KMS-11 (cell line): ENCODE measurements around the gene LSS.
"Not testable (repeated sequence)": the region's sequence is repeated elsewhere in the genome, so short reads cannot be mapped to it uniquely, and the experiment has no call there.

Experiments
- H2AFZ ChIP-seq: fragments of 200-600 bp; sonication (generic); 2 replicates; pipeline ENCODE4 v1.6.1; 2016; ENCODE audit warnings: antibody characterized with exemption, mixed run types, low read depth
- H3K27ac ChIP-seq: fragments of 200-600 bp; sonication (generic); 2 replicates; pipeline ENCODE4 v1.6.1; 2016; ENCODE audit warnings: mild to moderate bottlenecking, mixed run types
- H3K27me3 ChIP-seq: fragments of 200-600 bp; sonication (generic); 2 replicates; pipeline ENCODE4 v1.6.1; 2017; ENCODE audit warnings: mild to moderate bottlenecking, low read depth, mixed run types, moderate library complexity; ENCODE audit not compliant: insufficient read depth
- H3K36me3 ChIP-seq: fragments of 200-600 bp; sonication (generic); 2 replicates; pipeline ENCODE4 v1.6.1; 2017; ENCODE audit warnings: mild to moderate bottlenecking, mixed run types; ENCODE audit not compliant: insufficient read depth
- H3K4me1 ChIP-seq: fragments of 200-600 bp; sonication (generic); 2 replicates; pipeline ENCODE4 v1.6.1; 2016; ENCODE audit warnings: mild to moderate bottlenecking, low read depth, mixed run types; ENCODE audit not compliant: poor library complexity, severe bottlenecking
- H3K4me2 ChIP-seq: fragments of 200-600 bp; sonication (generic); 2 replicates; pipeline ENCODE4 v1.7.0; 2016; ENCODE audit warnings: mild to moderate bottlenecking, mixed run types
- H3K4me3 ChIP-seq: fragments of 200-600 bp; sonication (generic); IDR thresholded peaks from 2 replicates; pipeline ENCODE4 v1.6.1; 2017; ENCODE audit warnings: low read depth, low read length, mixed read lengths; ENCODE audit not compliant: insufficient read depth
- H3K79me2 ChIP-seq: fragments of 200-600 bp; sonication (generic); 2 replicates; pipeline ENCODE4 v1.6.1; 2016; ENCODE audit warnings: low read depth, mixed run types; ENCODE audit not compliant: insufficient read depth
- H3K9ac ChIP-seq: fragments of 200-600 bp; sonication (generic); 2 replicates; pipeline ENCODE4 v1.6.1; 2016; ENCODE audit warnings: mild to moderate bottlenecking, mixed run types
- H4K20me1 ChIP-seq: fragments of 200-600 bp; sonication (generic); 2 replicates; pipeline ENCODE4 v1.6.1; 2016; ENCODE audit warnings: mild to moderate bottlenecking, mixed run types; ENCODE audit not compliant: insufficient read depth
- TF ChIP-seq, protein P1 (sequence below): fragments of 200-600 bp; sonication (generic); conservative IDR thresholded peaks from 2 replicates; pipeline ENCODE4 v1.6.1; 2017; ENCODE audit warnings: low read depth, mild to moderate bottlenecking, antibody characterized with exemption, low read length, moderate library complexity, mixed read lengths

Gene LSS

DNA sequence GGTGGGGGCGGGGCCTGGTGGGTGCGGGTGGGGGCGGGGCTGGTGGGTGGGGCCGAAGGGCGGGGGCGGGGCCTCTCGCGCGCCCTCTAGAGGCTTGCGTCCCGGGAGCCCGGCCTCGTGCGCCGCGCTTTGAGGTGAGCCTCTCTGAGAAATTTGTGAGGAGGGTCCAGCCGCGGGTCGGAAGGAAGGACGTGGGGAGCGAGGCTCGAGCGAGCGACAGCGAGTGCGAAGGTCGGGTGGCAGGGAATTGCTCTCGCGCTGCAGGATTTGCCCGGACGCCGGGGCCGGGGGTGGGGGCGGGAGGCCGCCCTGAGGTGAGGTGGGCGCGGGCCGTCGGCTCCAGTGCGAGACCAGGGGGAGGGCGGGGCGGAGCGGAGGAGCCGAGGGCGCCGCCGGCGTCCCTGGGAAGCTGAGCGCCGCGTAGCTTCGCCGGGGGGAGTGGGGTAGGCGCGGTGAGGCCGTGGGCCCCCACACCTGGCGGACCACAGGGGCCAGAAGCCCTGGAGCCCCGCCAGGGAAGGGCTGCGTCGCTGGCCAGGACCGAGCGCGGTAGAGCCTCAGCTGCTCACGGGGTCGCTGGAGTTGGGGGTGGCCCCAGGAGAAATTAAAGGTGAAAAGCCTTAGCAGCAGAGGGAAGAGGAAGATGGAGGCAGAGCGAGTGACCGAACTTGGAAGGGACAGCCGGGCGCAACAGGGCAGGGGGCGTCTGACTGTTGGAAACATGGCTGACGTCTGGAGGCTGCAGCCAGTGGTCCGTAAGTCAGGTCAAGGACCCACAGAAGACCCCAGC is 754 bp upstream of the LSS start:
- Histone ChIP-seq H3K79me2 (peaks cover 68% of the 10 kb centered on the region), H3K4me1 (peaks cover 43% of the 10 kb centered on the region), H3K27ac (peak overlapping the region; percentile 78), H4K20me1 (0 out of 2 replicates have a peak, but pooled peaks cover 15% of the 10 kb centered on the region), H3K4me2 (peak overlapping the region; percentile 67), H2AFZ (peak overlapping the region; percentile 80), H3K4me3 (no peak overlapping the region), H3K27me3 (no peaks in the 10 kb centered on the region), H3K36me3 (no peaks in the 10 kb centered on the region), H3K9ac (peak overlapping the region; percentile 94)
- TF ChIP-seq, protein P1, sequence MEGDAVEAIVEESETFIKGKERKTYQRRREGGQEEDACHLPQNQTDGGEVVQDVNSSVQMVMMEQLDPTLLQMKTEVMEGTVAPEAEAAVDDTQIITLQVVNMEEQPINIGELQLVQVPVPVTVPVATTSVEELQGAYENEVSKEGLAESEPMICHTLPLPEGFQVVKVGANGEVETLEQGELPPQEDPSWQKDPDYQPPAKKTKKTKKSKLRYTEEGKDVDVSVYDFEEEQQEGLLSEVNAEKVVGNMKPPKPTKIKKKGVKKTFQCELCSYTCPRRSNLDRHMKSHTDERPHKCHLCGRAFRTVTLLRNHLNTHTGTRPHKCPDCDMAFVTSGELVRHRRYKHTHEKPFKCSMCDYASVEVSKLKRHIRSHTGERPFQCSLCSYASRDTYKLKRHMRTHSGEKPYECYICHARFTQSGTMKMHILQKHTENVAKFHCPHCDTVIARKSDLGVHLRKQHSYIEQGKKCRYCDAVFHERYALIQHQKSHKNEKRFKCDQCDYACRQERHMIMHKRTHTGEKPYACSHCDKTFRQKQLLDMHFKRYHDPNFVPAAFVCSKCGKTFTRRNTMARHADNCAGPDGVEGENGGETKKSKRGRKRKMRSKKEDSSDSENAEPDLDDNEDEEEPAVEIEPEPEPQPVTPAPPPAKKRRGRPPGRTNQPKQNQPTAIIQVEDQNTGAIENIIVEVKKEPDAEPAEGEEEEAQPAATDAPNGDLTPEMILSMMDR, result peak; percentile 47

DNA sequence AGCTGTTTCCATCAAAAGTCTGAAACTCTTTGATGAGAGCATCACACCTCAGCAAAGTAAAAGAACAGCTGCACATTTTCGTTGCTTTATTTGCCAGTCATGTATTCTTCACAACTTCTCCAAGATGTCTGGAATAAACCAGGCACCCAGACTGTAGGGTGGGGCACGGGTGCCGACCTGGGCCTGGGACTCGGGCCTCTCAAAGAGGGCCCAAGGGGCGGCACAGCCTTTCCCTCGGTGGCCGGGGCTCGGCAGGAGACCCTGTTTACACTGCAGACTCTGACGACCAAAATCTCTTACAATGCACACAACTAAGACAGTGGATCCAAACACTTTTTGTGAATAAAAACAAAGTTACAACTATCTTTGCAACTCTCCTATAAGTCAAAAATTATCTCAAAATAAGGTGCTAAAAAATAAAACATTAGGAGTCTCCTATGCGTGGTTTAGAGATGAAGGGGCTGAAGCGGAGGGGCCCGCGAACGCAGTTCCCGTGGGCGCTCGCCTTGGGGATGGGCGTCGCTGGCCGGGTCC is 696 bp downstream of the LSS start:
- Histone ChIP-seq H4K20me1 (0 out of 2 replicates have a peak, but pooled peaks cover 15% of the 10 kb centered on the region), H3K4me2 (peak overlapping the region; percentile 80), H3K79me2 (peaks cover 82% of the 10 kb centered on the region), H3K9ac (peak overlapping the region; percentile 62; the same call in 1 of the 2 replicates), H2AFZ (peak overlapping the region; percentile 36; the same call in 1 of the 2 replicates), H3K4me1 (peaks cover 43% of the 10 kb centered on the region), H3K27me3 (no peaks in the 10 kb centered on the region), H3K27ac (peak overlapping the region; percentile 39), H3K36me3 (no peaks in the 10 kb centered on the region; the same call in 1 of the 2 replicates), H3K4me3 (no peak overlapping the region)
- TF ChIP-seq, protein P1, result no peak

DNA sequence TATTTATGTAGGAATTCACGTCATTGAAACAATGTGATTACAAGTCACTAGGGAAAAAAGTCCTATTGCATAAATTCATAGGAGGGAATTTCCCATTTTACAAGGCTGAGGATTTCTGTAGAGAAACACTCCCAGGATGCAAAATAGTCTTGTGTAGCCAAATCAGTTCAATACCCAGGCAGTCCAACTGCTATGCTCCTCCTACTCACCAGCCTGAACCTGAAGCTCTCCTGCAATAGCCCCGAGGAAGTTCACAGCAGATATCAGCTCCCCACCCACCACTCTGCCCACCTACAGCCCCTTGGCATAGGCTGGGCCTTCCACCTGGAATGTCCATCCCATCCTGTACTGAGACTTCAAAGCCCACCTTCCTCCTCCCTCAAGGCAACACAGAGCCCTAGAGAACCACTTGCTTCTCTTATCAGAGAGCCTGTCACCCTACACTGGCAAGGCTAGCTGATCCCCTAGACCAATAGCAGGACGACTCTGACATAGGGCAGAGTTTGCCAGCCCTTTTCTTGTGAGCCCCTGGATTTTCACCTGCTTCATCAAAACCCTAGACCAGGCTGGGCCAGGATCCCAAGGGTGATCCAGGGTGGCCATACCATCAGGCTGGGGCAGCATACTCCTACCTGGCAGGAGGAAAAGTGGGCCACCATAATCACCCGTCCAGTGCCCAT is 1.5 kb downstream of the LSS start:
- TF ChIP-seq, protein P1, result no peak
- Histone ChIP-seq H3K4me3 (no peak overlapping the region), H2AFZ (no peak overlapping the region), H3K36me3 (peaks cover 4% of the 10 kb centered on the region; the same call in 1 of the 2 replicates), H3K4me2 (peak overlapping the region; percentile 80), H4K20me1 (0 out of 2 replicates have a peak, but pooled peaks cover 15% of the 10 kb centered on the region), H3K79me2 (peaks cover 90% of the 10 kb centered on the region), H3K9ac (peak overlapping the region; percentile 62; the same call in 1 of the 2 replicates), H3K27me3 (no peaks in the 10 kb centered on the region), H3K4me1 (peaks cover 43% of the 10 kb centered on the region), H3K27ac (peak overlapping the region; percentile 4; the same call in 1 of the 2 replicates)

DNA sequence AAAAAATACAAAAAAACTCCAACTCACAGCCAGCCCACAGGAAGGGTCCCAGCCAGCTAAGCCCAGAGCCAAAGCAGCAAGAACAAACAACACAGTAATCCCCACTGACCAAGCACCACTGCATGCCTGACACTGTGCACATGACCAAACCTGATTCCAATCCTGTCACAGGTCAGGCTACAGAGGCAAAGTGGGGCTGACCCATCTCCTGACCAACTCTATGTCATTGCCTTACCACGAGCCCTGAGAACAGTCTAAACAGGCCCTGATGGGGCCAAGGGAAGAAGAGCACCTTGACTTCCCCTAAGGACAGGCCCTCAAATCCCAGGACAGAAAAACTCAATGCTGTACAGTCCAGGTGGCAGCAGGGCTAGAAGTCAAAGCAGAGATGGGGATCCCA is 2.4 kb downstream of the LSS start:
- Histone ChIP-seq H3K27ac (peak overlapping the region; percentile 4; the same call in 1 of the 2 replicates), H3K36me3 (peaks cover 4% of the 10 kb centered on the region; the same call in 1 of the 2 replicates), H3K79me2 (peaks cover 83% of the 10 kb centered on the region), H4K20me1 (0 out of 2 replicates have a peak, but pooled peaks cover 15% of the 10 kb centered on the region), H3K4me3 (no peak overlapping the region), H2AFZ (no peak overlapping the region), H3K9ac (no peak overlapping the region), H3K4me1 (peaks cover 34% of the 10 kb centered on the region), H3K4me2 (peak overlapping the region; percentile 80), H3K27me3 (no peaks in the 10 kb centered on the region)
- TF ChIP-seq, protein P1, result no peak

DNA sequence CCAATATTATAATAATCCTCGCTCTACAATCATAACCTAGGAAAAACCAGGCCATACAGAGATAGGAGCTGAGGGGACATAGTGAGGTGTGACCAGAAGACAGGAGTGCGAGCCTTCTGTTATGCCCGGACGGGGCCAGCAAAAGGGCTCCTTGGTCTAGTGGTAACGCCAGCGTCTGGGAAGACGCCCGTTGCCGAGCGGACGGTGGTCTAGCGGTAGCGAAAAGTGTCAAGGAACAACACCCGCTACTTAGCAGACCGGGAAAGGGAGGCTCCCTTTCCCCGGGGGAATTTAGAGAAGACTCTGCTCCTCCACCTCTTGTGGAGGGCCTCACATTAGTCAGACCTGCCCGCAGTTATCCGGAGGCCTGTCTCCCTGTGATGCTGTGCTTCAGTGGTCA is 4.9 kb downstream of the LSS start:
- H4K20me1 ChIP-seq, result 0 out of 2 replicates have a peak, but pooled peaks cover 15% of the 10 kb centered on the region
- not testable (repeated sequence) for H3K4me3 ChIP-seq, H2AFZ ChIP-seq, H3K36me3 ChIP-seq, H3K9ac ChIP-seq, H3K27me3 ChIP-seq, H3K27ac ChIP-seq, H3K4me2 ChIP-seq
- peaks cover 65% of the 10 kb centered on the region for H3K79me2 ChIP-seq
- peaks cover 21% of the 10 kb centered on the region for H3K4me1 ChIP-seq
